CD14-positive monocyte (primary cell): ENCODE results near the gene COL4A1. TPM values are rescaled to one million over a fixed set of nuclear protein-coding genes. Genes with fewer than 3 reads are reported as not detected.

Experiments used
- DNase-seq, 3 donors: peaks; one replicate each; pipeline ENCODE4 v3.0.0-alpha.2; 2011 to 2022
- H2AFZ ChIP-seq: 2 replicates; pipeline ENCODE4 v1.6.0; 2012; ENCODE audit warnings: mild to moderate bottlenecking, low read depth, low read length, inconsistent platforms; ENCODE audit not compliant: insufficient read depth, poor library complexity, severe bottlenecking
- H3K27ac ChIP-seq, 2 donors: 1 replicate in 1 of 2; 2 replicates in 1 of 2; pipeline ENCODE4 v1.5.1; 2012 to 2013; ENCODE audit warnings: low read length in 2 of 2, control low read depth in 1 of 2, inconsistent platforms in 1 of 2, low read depth in 1 of 2, mild to moderate bottlenecking in 1 of 2
- H3K27me3 ChIP-seq, 2 donors: one replicate each; pipeline versions ENCODE4 v1.6.0 to v1.6.1; 2011 to 2013; ENCODE audit warnings: low read length in 2 of 2; ENCODE audit not compliant: control insufficient read depth in 2 of 2, insufficient read depth in 2 of 2
- H3K36me3 ChIP-seq, 2 donors: replicated peaks in 1 of 2; 1 replicate in 1 of 2; 2 replicates in 1 of 2; pipeline versions ENCODE4 v1.5.1 to v1.6.1; 2012 to 2013; ENCODE audit warnings: low read length in 2 of 2, control low read depth in 1 of 2, inconsistent platforms in 1 of 2, mild to moderate bottlenecking in 1 of 2; ENCODE audit not compliant: insufficient read depth in 2 of 2, control insufficient read depth in 1 of 2
- H3K4me1 ChIP-seq, 2 donors: 1 replicate in 1 of 2; 2 replicates in 1 of 2; pipeline versions ENCODE4 v1.5.1 to v1.6.1; 2012 to 2013; ENCODE audit warnings: low read length in 2 of 2, control low read depth in 1 of 2, inconsistent platforms in 1 of 2, mild to moderate bottlenecking in 1 of 2, moderate library complexity in 1 of 2; ENCODE audit not compliant: insufficient read depth in 2 of 2, control insufficient read depth in 1 of 2
- H3K4me2 ChIP-seq: replicated peaks from 2 replicates; pipeline ENCODE3; 2012; ENCODE audit warnings: low read length, moderate library complexity, mild to moderate bottlenecking; ENCODE audit not compliant: poor library complexity, severe bottlenecking; ENCODE audit errors: extremely low read depth
- H3K4me3 ChIP-seq, 3 experiments: fragments of 200-600 bp in 1 of 3; sonication (generic) in 1 of 3; replicated peaks in 1 of 3; 1 replicate in 2 of 3; 2 replicates in 1 of 3; pipeline ENCODE4 v1.5.1; 2011 to 2013; ENCODE audit warnings: low read length in 3 of 3, mild to moderate bottlenecking in 3 of 3, control low read depth in 2 of 3, low read depth in 2 of 3, inconsistent platforms in 1 of 3, moderate library complexity in 1 of 3
- H3K79me2 ChIP-seq: 2 replicates; pipeline ENCODE4 v1.6.0; 2012; ENCODE audit warnings: mild to moderate bottlenecking, control low read depth, inconsistent platforms, low read length, moderate library complexity; ENCODE audit not compliant: insufficient read depth
- H3K9ac ChIP-seq: 2 replicates; pipeline ENCODE4 v1.6.0; 2017; ENCODE audit warnings: low read length, mild to moderate bottlenecking; ENCODE audit not compliant: insufficient read depth, poor library complexity, severe bottlenecking
- H3K9me3 ChIP-seq, 2 donors: replicated peaks in 1 of 2; 1 replicate in 1 of 2; 2 replicates in 1 of 2; pipeline versions ENCODE4 v1.5.1 to v1.6.1; 2012 to 2013; ENCODE audit warnings: low read length in 2 of 2, control low read depth in 1 of 2; ENCODE audit not compliant: control insufficient read depth in 1 of 2, insufficient read depth in 1 of 2
- H4K20me1 ChIP-seq: 2 replicates; pipeline ENCODE4 v1.6.0; 2012; ENCODE audit warnings: mild to moderate bottlenecking, low read length, control low read depth, moderate library complexity; ENCODE audit not compliant: insufficient read depth
- H3K27ac Mint-ChIP-seq, 7 donors: one replicate each; pipeline ENCODE4 v1.8.0; 2020; ENCODE audit warnings: mild to moderate bottlenecking in 7 of 7, mixed read lengths in 7 of 7, moderate library complexity in 6 of 7, inconsistent platforms in 2 of 7
- H3K27me3 Mint-ChIP-seq, 3 donors: one replicate each; pipeline ENCODE4 v1.8.0; 2021 to 2022; ENCODE audit warnings: low read depth in 3 of 3, mild to moderate bottlenecking in 3 of 3, mixed read lengths in 3 of 3, moderate library complexity in 3 of 3, inconsistent platforms in 1 of 3
- H3K36me3 Mint-ChIP-seq, 2 donors: one replicate each; pipeline ENCODE4 v1.8.0; 2020; ENCODE audit warnings: mixed read lengths in 2 of 2, inconsistent platforms in 1 of 2, mild to moderate bottlenecking in 1 of 2
- H3K4me1 Mint-ChIP-seq: one replicate; pipeline ENCODE4 v1.8.0; 2020; ENCODE audit warnings: mild to moderate bottlenecking, mixed read lengths
- H3K4me3 Mint-ChIP-seq, 2 donors: one replicate each; pipeline ENCODE4 v1.8.0; 2020; ENCODE audit warnings: mild to moderate bottlenecking in 2 of 2, mixed read lengths in 2 of 2, moderate library complexity in 1 of 2
- H3K9me3 Mint-ChIP-seq, 7 donors: one replicate each; pipeline ENCODE4 v1.8.0; 2020 to 2022; ENCODE audit warnings: mixed read lengths in 7 of 7, mild to moderate bottlenecking in 6 of 7, moderate library complexity in 6 of 7, inconsistent platforms in 2 of 7
- WGBS: methylation state at CpG from one replicate; pipeline ENCODE4 v1.1.5; 2013; ENCODE audit warnings: missing lambda C conversion rate; ENCODE audit not compliant: insufficient coverage; 5-methylcytosine and 5-hydroxymethylcytosine counted together
- intact Hi-C, 2 donors: fragments of 100-400 bp; cut with micrococcal nuclease; formaldehyde crosslinking; loops; one replicate each; pipeline versions ENCODE4 v1.15.0 to v1.15.1; 2023
- polyA plus RNA-seq, 3 donors: library from polyadenylated mRNA; depleted of rRNA in 1 of 3; unstranded in 2 of 3; stranded (reverse) in 1 of 3; fragments of 300-500 nt in 2 of 3; fragments of >200 nt in 1 of 3; fragmentation: Illumina TruSeq in 2 of 3; gene quantifications; 1 replicate in 2 of 3; 2 replicates in 1 of 3; pipeline ENCODE4 v1.2.3, GENCODE V29; 2012 to 2021
- TF ChIP-seq, protein P1 (sequence below): fragments of 200-600 bp; IDR thresholded peaks from one replicate; pipeline ENCODE4 v1.8.0; 2022; ENCODE audit warnings: antibody characterized with exemption, mild to moderate bottlenecking

COL4A1 gene
- polyA plus RNA-seq, 3 donors = 0.16 to 0.25 TPM; not detected in 1

DNA sequence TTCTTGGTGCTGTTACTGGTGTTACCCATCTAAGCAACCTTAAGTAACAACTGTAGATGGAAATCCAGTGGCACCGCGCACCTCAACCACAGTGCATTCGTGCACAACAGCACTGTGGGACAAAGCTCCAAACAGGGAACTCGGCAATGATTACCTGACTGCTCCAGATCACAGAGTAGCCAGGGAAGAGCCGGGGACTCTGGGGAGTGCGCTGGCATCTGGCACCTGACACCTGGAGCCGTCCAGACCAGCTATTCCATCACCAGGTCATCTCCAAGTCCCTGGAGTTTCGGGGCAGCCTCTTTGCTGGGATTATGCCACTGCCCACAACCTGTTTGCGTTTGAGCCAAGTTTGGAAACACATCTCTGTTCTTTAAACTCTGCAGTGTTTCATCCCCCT, 62.0 kb downstream of the COL4A1 start:
- WGBS = 96% methylated on average over 9 of the region's 9 CpGs
- no peaks in the 10 kb centered on the region for H3K79me2 ChIP-seq
- H3K27me3 ChIP-seq = no peaks in the 10 kb centered on the region

DNA sequence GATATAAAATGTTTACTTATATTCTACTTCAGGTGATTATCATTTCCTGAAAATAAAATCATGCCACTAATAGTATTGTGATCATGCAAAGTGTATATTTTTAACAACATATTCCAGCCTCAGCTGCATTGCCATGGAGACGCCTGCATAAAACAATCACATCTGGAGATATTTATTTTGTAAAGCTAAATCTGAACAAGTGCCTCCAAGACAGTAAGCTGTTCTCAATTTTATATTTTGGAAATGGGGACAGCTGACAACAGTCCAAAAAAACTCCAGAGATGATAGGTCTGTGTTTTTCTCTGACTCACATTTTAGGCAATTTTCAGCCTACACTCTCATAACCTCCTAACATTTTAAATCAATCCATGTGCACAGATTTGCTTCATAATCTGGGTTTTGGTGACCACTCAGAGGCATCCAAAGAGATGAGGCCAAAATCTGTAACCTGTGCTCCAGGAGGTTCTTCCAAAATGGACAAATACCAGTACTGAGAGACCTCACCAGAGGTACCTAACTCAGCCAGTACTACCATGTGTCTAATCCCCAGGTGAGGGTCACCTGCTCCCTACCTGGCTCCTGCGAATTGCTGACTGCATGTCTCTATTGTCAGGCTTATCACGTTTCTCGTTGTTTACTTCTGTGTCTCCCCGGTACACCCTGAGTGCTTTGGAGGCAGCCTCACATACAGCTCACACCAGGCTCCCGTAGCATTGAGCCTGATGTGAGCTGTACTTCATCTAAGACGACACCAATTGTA, 62.7 kb downstream of the COL4A1 start:
- no peaks in the 10 kb centered on the region for H3K27me3 ChIP-seq
- DNase-seq = no peak
- H3K9me3 ChIP-seq = no peaks in the 10 kb centered on the region
- no peak overlapping the region for H3K4me3 Mint-ChIP-seq
- no peak overlapping the region for H3K9ac ChIP-seq
- H3K79me2 ChIP-seq = no peaks in the 10 kb centered on the region
- H3K27ac ChIP-seq = no peak overlapping the region
- H3K4me1 ChIP-seq = no peaks in the 10 kb centered on the region
- 92% methylated on average over 4 of the region's 7 CpGs for WGBS
- H3K36me3 ChIP-seq = no peaks in the 10 kb centered on the region
- TF ChIP-seq, protein P1, sequence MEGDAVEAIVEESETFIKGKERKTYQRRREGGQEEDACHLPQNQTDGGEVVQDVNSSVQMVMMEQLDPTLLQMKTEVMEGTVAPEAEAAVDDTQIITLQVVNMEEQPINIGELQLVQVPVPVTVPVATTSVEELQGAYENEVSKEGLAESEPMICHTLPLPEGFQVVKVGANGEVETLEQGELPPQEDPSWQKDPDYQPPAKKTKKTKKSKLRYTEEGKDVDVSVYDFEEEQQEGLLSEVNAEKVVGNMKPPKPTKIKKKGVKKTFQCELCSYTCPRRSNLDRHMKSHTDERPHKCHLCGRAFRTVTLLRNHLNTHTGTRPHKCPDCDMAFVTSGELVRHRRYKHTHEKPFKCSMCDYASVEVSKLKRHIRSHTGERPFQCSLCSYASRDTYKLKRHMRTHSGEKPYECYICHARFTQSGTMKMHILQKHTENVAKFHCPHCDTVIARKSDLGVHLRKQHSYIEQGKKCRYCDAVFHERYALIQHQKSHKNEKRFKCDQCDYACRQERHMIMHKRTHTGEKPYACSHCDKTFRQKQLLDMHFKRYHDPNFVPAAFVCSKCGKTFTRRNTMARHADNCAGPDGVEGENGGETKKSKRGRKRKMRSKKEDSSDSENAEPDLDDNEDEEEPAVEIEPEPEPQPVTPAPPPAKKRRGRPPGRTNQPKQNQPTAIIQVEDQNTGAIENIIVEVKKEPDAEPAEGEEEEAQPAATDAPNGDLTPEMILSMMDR = no peak
- intact Hi-C loops = no loop called here
- H4K20me1 ChIP-seq = no peaks in the 10 kb centered on the region
- H3K36me3 Mint-ChIP-seq = no peaks in the 10 kb centered on the region
- H3K27ac Mint-ChIP-seq = no peak overlapping the region
- H3K4me3 ChIP-seq = no peak overlapping the region
- no peak overlapping the region for H2AFZ ChIP-seq
- no peaks in the 10 kb centered on the region for H3K4me1 Mint-ChIP-seq
- H3K4me2 ChIP-seq = no peak overlapping the region
- peaks cover 8 to 17% (median 9%) of the 10 kb centered on the region in 3 donors for H3K27me3 Mint-ChIP-seq
- no peaks in the 10 kb centered on the region for H3K9me3 Mint-ChIP-seq

More for the DNA sequence above, 62.0 kb downstream of the COL4A1 start:
- Mint-ChIP-seq H3K4me1 (no peaks in the 10 kb centered on the region), H3K36me3 (no peaks in the 10 kb centered on the region), H3K4me3 (no peak overlapping the region), H3K9me3 (no peaks in the 10 kb centered on the region), H3K27me3 (peaks cover 8 to 17% (median 9%) of the 10 kb centered on the region in 3 donors), H3K27ac (no peak overlapping the region)
- H2AFZ ChIP-seq = no peak overlapping the region
- H4K20me1 ChIP-seq = no peaks in the 10 kb centered on the region
- H3K4me1 ChIP-seq = no peaks in the 10 kb centered on the region
- H3K27ac ChIP-seq = no peak overlapping the region
- H3K9ac ChIP-seq = no peak overlapping the region
- TF ChIP-seq, protein P1 = no peak
- no peaks in the 10 kb centered on the region for H3K36me3 ChIP-seq
- no peak overlapping the region for H3K4me2 ChIP-seq
- DNase-seq = no peak
- intact Hi-C loops = no loop called here
- no peaks in the 10 kb centered on the region for H3K9me3 ChIP-seq
- H3K4me3 ChIP-seq = no peak overlapping the region
